ENCODE measurements around the gene MKRN3.

DNA sequence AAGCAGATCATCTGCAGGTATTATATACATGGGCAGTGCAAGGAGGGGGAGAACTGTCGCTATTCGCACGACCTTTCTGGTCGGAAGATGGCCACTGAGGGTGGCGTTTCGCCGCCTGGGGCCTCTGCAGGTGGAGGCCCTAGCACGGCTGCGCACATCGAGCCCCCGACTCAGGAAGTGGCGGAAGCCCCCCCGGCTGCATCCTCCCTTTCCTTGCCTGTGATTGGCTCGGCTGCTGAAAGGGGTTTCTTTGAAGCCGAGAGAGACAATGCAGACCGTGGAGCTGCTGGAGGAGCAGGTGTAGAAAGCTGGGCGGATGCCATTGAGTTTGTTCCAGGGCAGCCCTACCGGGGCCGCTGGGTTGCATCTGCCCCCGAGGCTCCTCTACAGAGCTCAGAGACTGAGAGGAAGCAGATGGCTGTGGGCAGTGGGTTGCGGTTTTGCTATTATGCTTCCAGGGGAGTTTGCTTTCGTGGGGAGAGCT lies 639 bp downstream of the MKRN3 start:
- TF ChIP-seq, protein P1, sequence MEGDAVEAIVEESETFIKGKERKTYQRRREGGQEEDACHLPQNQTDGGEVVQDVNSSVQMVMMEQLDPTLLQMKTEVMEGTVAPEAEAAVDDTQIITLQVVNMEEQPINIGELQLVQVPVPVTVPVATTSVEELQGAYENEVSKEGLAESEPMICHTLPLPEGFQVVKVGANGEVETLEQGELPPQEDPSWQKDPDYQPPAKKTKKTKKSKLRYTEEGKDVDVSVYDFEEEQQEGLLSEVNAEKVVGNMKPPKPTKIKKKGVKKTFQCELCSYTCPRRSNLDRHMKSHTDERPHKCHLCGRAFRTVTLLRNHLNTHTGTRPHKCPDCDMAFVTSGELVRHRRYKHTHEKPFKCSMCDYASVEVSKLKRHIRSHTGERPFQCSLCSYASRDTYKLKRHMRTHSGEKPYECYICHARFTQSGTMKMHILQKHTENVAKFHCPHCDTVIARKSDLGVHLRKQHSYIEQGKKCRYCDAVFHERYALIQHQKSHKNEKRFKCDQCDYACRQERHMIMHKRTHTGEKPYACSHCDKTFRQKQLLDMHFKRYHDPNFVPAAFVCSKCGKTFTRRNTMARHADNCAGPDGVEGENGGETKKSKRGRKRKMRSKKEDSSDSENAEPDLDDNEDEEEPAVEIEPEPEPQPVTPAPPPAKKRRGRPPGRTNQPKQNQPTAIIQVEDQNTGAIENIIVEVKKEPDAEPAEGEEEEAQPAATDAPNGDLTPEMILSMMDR (IDR thresholded peaks at IDR 0.05): no peak
- TF ChIP-seq RELA (CRISPR knock-in tag; IDR thresholded peaks at IDR 0.05; ENCODE audit: borderline replicate concordance): no peak
